ENCODE results near the gene PSMD6.

PSMD6 gene

GRCh38 chr3:64008017-64008416 is 15.3 kb downstream of the PSMD6 start:
- DNase-seq = no peak

DNA sequence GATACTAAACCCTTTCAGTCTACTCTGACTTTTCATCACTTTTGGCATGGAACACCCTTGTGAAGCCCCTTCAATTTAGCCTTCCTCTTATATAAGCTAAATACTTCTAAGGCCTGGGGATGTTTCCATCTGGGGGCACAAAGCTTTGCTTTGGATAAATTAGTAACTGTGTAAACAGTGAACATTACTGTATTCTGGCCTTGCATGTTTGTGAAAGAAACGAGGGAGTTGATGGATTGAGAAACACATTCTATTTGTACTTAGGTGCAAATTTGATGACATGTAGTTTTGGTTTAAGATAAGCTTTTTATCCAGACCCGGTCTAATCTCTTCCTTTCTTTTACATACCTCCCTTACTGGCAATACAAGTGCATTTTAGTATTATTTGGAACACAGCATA is 19.7 kb downstream of the PSMD6 start:
- no peak for DNase-seq

DNA sequence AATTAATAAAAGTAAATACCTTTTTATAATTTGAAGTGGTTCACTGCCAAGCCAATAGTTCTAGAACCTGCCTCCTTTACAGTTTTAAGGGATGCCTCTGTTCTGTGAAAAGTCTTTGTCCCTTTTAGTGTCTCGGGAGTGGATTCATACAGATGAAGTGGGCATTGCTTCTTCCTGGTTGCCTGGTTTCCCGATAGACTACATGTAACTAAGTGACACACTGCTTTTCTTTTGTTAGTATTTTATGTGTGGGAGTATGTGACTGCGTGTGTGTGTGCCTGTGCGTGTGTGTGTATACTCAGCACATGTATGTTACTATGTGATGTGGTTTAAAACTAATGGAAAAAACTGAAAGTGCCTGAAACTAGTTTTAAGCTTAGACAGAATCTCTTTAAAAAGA is 21.1 kb downstream of the PSMD6 start:
- no peak for DNase-seq

- DNase-seq = no peak
Observed at GRCh38 chr3:64000453-64001055, 22.7 kb downstream of the PSMD6 start.

DNA sequence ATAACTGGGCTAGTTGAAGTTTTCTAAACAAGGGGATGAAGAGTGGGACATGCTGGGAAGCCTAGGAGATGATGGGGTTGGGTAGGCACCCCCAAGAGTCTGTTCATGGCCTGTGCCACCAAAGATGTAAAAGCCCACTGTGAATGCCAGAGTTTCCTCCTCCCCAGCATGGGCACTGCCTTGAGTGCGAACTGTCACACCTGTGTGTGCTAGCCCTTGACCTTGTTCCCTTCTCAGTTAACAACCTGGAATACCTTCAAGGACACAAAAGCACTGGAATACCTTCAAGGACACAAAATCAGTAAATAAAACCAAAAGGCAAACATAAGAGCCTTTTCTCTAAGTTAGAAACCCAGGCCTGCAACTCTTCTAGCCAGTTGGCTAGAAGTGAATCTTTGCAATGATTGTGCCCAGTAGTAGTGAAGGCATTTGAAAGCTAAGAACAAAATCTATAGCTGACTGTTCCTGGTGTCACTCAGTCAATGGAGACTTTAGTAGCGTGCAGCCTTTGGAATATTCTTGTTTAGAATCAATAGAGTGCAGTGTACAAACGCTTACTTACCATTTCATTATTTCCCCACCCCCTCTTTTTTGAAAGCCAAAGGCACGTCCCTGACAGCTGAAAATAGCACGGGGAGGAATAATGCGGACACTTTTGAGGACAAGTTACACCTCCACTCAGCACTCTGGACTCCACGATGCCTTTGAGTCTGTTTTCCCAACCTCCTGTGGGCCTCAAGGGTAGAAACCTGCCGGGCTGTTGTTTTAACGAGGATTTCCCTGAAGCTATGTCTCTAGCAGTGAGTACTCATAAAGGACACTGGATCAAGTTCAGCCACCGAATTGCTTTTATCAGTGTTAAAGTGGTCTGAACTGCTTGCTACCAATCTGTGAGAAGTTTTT is 24.2 kb downstream of the PSMD6 start:
- no peak for DNase-seq

DNA sequence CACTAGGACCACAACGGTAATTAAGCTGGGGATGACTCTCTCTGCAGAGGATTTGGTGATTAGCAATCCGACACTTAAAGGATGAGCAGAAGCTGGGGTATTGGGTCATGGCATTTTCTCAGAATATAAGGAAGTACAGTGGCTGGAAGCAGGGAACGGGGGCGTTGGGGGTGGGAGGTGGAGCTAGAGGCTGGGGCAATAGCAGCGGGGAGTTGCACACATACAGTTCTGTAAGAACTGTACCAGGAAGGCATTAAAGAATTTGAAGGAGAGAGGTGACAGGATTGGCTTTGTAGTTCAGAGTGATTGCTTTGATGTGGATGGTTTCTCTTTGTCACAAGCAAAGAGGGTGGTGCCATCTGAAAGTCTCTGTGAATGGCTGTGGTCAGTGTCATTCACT is 28.2 kb downstream of the PSMD6 start:
- no peak for DNase-seq

DNA sequence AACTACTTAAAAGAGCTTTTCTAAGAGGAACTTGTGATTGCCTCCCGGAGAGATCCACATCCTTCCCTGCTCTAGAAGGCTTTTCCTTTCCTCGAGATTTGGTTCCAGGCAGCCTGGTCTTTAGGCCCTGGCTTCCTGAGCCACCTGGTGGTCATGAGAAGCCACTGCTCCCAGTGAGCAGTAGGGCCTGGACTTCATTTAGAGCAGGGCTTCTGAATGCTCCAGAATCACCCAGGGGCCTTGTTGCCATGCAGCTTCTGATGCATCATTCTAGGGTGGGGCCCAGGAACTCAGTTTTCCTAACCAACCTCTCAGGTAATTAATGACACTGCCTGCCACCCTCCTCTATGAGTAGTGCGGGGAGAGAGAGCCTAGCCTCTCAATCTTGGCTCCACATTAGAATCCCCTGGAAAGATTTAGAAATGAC is 29.6 kb downstream of the PSMD6 start:
- peak; percentile 64 for DNase-seq

DNA sequence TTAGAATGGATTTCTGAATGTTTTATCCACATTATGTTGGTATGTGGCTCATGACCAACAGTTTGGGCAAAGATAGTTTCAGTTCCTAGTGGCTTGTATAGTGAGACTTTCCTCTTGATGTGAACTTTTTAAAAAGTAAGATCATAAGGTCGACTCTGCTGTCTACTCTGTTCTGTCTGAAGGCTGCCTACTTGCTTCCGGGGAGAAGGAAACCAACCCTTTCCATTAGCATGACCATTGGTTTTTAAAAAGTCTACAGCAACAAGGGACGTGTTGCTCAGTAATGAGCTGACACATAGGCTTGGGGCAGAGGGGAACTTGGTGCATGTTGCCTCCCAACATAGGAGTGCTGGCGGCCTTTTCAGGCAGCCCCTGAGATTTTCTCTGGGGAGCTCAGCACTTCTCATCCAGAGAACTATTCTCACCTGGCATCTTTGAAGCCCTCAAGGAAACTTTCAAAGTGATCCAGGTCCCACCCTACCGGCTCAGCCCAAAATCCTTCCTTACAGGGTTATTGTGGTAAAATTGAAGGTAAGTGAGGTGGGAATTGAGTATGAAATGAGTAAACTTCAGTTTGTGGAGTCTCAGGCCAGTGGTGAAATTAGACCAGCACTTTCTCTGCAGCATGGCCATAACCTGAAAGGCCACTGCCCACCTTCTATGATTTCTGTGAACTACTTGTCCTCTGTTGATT is 30.6 kb downstream of the PSMD6 start:
- DNase-seq = no peak

DNA sequence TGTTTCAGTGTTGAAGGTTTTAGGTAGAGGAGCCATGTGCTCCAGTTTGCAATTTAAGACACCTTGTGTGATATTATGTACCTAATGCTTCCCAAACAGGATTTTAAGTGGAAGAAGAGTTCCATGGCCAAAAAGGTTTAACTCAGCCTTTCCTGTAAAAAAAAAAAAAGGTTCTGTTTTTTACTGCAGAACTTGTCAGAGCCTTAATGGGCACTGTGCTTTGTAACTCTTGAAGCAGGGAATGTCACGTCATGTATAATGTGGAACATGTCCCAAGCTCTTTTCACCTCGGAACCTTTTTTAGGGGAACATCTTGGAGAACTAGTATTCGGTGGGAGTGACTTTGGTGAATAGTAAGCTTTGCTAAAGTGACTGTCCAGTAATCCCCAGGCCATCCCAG is 31.6 kb downstream of the PSMD6 start:
- DNase-seq = no peak

- no peak for DNase-seq
Observed at GRCh38 chr3:63990733-63991132, 32.6 kb downstream of the PSMD6 start.

DNA sequence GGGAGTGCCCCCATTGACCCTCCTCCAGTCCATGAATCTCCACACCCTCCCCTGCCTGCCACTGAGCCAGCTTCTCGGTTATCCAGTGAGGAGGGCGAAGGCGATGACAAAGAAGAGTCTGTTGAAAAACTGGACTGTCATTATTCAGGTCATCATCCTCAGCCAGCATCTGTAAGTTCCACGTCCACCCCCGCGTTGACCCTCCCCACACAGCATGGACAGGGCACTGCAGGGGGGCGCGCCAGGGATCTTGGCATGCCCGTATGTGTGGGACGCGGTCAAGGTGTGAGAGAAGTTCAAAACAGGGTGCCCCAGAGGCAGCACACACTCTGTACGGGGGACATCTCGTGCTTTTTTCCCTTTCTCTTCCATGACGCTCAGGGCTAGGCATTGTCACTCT is 33.1 kb downstream of the PSMD6 start:
- no peak for DNase-seq

- no peak for DNase-seq
Observed at GRCh38 chr3:63988943-63989342, 34.4 kb downstream of the PSMD6 start.

DNA sequence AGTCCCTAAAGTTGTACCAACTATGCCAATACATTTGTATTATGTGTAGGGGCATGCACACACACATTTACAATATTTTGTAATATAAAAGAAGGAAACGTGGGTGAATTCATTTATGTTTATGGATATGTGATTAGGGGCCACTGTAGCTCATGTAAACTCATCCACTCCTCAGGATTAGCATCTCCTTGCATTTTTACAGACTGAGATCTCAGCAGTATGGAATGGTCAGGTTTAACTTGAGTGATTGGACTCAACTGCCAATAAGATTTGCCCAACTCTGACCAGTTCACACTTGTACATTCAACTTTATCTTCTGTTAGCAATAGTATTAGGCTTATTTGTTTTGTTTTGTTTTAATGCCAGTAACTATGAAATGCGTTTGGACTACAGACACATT is 36.5 kb downstream of the PSMD6 start:
- DNase-seq = no peak

- no peak for DNase-seq
Observed at GRCh38 chr3:63986146-63986545, 37.1 kb downstream of the PSMD6 start.

DNA sequence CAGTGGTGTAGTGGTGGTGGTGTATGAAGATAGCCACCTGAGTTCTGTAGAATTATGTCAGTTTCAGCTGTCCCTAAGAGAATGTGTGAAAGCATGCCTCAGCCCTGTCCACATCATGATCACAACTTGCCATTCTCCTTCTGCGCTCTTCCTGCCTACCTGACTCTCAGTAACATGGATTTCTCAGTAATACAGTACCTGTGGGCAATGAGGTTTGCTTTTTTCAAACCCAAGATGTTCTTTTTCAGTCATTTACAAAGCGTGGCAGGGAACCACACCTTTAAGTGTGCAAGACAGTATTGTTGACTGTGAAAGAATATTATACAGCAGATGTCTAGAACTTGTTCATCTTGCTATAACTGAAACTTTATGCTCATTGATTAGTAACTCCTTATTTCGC is 38.9 kb downstream of the PSMD6 start:
- DNase-seq = no peak

DNA sequence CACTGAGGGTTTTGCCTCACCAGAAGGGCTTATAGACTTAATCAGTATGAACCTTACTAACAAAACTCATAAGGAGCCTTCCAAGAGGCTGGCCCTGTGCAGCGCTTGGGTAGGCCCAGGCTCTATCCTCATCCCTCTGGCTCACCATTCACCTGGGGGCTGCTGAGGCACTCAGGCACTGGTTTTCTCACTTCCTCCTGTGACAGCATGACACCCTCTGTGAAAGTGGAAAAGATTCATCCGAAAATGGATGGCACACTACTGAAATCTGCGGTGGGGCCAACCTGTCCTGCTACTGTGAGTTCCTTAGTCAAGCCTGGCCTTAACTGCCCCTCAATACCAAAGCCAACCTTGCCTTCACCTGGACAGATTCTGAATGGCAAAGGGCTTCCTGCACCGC is 41.3 kb downstream of the PSMD6 start:
- DNase-seq = no peak

DNA sequence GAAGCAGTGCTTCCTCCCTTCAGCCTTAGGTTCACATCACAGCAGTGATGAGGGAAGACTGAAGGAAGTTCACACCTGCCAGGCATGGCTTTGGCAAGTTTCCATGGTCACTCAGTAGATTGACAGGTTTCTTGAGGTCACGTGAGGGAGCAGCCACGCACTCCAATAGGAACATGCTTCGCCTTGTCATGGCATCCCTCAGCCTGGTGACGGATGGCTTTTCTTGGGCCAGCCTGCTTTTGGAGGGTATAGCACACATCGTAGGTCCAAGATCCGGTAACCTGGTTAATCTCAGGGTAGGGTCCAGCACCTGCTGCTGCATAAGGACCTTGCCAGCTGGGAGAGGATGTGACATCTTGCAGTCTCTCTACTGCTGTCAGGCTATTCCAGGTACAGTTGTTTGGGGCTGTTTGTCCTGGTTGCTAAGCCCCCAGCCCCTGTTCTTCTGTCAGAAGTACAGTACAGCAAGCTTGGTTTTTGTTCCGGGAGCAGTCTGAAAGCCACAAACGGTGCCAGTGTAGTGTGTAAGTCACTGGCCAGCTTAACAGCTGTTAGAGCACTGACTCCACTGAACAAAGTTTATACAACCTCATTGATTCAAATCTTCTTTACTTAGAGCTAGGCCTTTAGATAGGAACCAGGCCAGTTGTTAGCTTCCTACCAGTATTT is 42.3 kb downstream of the PSMD6 start:
- no peak for DNase-seq

- no peak for DNase-seq
Observed at GRCh38 chr3:63980019-63980418, 43.3 kb downstream of the PSMD6 start.

- peak; percentile 43 for DNase-seq
Observed at GRCh38 chr3:63979093-63979885, 44.0 kb downstream of the PSMD6 start.

DNA sequence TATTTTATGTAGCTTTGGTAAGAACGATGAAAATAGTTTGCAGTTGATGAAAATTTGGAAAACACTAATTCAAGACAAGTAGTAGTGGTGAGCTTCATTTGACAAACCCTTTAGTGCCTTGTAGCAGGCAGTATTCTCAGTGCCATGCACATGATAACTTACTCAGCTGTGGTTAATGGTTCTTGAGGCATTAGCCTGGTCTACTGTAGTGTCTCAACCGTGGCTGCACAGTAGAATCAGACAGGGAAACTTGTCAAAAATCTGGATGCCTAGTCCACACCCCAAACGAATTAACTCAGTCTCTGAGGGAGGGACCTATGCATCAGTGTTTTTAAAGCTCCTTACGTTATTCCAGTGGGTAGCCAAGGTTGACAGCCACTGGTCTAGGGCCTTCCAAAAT is 45.4 kb downstream of the PSMD6 start:
- peak; percentile 28 for DNase-seq

DNA sequence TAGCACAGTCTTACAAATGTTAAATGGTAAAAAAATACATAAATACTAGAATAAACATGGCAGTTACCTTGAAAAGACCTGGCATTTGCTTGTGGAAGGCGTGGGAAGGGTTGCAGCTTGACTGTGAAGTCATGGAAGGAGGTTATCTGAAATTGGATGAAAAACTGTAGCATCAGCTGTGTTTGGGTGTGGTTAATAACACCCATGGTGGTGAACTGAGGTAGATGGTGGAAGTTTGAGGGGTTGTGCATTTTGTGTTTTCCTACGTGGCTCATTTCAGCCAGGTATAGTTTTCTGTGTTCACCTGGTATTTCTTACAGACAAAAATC is 46.5 kb downstream of the PSMD6 start:
- no peak for DNase-seq

DNA sequence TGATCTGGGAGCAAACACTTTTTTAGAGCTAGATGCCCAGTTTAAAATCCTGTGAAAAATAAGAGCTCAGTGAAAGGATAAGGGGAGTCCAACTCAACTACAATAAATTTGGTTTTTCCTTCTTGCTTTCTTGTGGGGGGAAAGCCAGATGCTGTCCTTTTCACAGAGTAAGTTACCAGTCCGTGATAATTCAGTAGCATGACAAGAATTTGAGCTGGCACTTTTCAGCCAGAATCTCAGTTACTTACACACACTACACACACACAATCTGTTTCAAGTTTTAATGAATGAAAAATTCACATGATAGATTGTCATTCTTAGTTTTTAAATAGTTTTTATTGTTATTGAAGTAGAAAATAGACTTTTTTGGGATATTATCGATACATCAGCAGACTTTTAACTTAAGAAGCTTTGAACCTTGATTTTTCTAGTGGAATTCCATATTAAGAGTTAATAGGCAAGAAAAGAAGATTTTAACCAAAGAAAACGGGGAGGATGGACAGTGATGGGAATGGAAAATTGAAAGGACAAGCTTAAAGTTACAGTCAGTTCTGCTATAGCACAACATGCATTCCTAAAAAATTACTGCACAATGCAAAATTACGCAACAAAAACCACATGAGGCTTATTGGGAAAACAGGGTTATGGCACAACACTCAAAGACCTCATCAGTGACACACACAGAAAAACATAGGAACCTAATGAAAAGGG is 47.0 kb downstream of the PSMD6 start:
- DNase-seq = no peak

Measured in activated CD4-positive, alpha-beta T cell treated with anti-CD3 and anti-CD28 coated beads, Interleukin-2, Interleukin-6, amounts not matched to agents 100 ng/mL and 50 ng/mL, durations not matched to agents 16 hours and 8 hours (primary cell).